CD4-positive, alpha-beta T cell (primary cell): ENCODE data around the gene MAPKAP1. TPM values are rescaled to one million over a fixed set of nuclear protein-coding genes. Genes with fewer than 3 reads are reported as not detected.

Experiments used
- ATAC-seq: fragments of 200-7000 bp; cut with Tn5 transposase; one replicate; pipeline ENCODE4 v1.10.0; 2022; ENCODE audit warnings: mild to moderate bottlenecking; ENCODE audit not compliant: poor library complexity
- CTCF ChIA-PET: fragments of 350-600 bp; sonication (Branson Sonifier 250); formaldehyde crosslinking; loops from one replicate; lab custom pipeline; 2021; ENCODE audit warnings: antibody characterized with exemption, inconsistent platforms; lab: Charles Lee
- POLR2A ChIA-PET: fragments of 350-600 bp; sonication (Branson Sonifier 250); formaldehyde crosslinking; loops from one replicate; lab custom pipeline; 2021; ENCODE audit warnings: antibody characterized with exemption, inconsistent platforms; lab: Charles Lee
- DNase-seq, 14 experiments: peaks; one replicate each; pipeline ENCODE4 v3.0.0-alpha.2; 2013 to 2020; ENCODE audit warnings: mixed read lengths in 2 of 14
- H3K27ac ChIP-seq, 2 donors: one replicate each; pipeline versions ENCODE4 v1.5.1 to v1.7.0; 2013; ENCODE audit warnings: low read length in 2 of 2, low read depth in 1 of 2, mild to moderate bottlenecking in 1 of 2
- H3K27me3 ChIP-seq, 2 experiments: 1 replicate in 1 of 2; 2 replicates in 1 of 2; pipeline versions ENCODE4 v1.6.1 to v1.7.0; 2013; ENCODE audit warnings: low read length in 2 of 2, control low read depth in 1 of 2, mild to moderate bottlenecking in 1 of 2, moderate library complexity in 1 of 2; ENCODE audit not compliant: insufficient read depth in 2 of 2, control insufficient read depth in 1 of 2
- H3K36me3 ChIP-seq: one replicate; pipeline ENCODE4 v1.6.1; 2013; ENCODE audit warnings: low read length, control low read depth; ENCODE audit not compliant: insufficient read depth
- H3K4me1 ChIP-seq: one replicate; pipeline ENCODE4 v1.6.1; 2013; ENCODE audit warnings: low read length, control low read depth; ENCODE audit not compliant: insufficient read depth
- H3K4me3 ChIP-seq: one replicate; pipeline ENCODE4 v1.5.1; 2013; ENCODE audit warnings: mild to moderate bottlenecking, low read length, moderate library complexity
- H3K9me3 ChIP-seq, 2 experiments: 1 replicate in 1 of 2; 2 replicates in 1 of 2; pipeline versions ENCODE4 v1.6.1 to v1.7.0; 2013; ENCODE audit warnings: low read length in 2 of 2, mild to moderate bottlenecking in 2 of 2, control low read depth in 1 of 2, moderate library complexity in 1 of 2; ENCODE audit not compliant: control insufficient read depth in 1 of 2, insufficient read depth in 1 of 2
- H3K27ac Mint-ChIP-seq: one replicate; pipeline ENCODE4 v1.8.0; 2020; ENCODE audit warnings: mixed read lengths
- H3K27me3 Mint-ChIP-seq: one replicate; pipeline ENCODE4 v1.8.0; 2021; ENCODE audit warnings: mixed read lengths
- H3K36me3 Mint-ChIP-seq: one replicate; pipeline ENCODE4 v1.8.0; 2021; ENCODE audit warnings: low read depth, mixed read lengths
- H3K4me1 Mint-ChIP-seq: one replicate; pipeline ENCODE4 v1.8.0; 2021; ENCODE audit warnings: low read depth, mixed read lengths
- H3K4me3 Mint-ChIP-seq: one replicate; pipeline ENCODE4 v1.8.0; 2020; ENCODE audit warnings: mild to moderate bottlenecking, mixed read lengths
- H3K9me3 Mint-ChIP-seq: one replicate; pipeline ENCODE4 v1.8.0; 2020; ENCODE audit warnings: mixed read lengths
- intact Hi-C, 2 experiments: fragments of 100-400 bp; cut with DNase I in 1 of 2; cut with micrococcal nuclease in 1 of 2; formaldehyde crosslinking; loops; one replicate each; pipeline versions ENCODE4 v1.15.1 to v1.9.0; 2023 to 2025; cut with DNase I, micrococcal nuclease
- total RNA-seq, 174 experiments: library from RNA in 2 of 174; stranded (reverse) in 2 of 174; gene quantifications; one replicate each; pipeline ENCODE4 v1.2.3 and lab custom pipeline; 2021 to 2026
- TF ChIP-seq, protein P1 (sequence below): fragments of 200-600 bp; IDR thresholded peaks from one replicate; pipeline ENCODE4 v1.8.0; 2022; ENCODE audit warnings: antibody characterized with exemption, mild to moderate bottlenecking

Gene MAPKAP1
- total RNA-seq, 2 experiments from 2014 or later = 40.3 to 44.9 TPM

DNA sequence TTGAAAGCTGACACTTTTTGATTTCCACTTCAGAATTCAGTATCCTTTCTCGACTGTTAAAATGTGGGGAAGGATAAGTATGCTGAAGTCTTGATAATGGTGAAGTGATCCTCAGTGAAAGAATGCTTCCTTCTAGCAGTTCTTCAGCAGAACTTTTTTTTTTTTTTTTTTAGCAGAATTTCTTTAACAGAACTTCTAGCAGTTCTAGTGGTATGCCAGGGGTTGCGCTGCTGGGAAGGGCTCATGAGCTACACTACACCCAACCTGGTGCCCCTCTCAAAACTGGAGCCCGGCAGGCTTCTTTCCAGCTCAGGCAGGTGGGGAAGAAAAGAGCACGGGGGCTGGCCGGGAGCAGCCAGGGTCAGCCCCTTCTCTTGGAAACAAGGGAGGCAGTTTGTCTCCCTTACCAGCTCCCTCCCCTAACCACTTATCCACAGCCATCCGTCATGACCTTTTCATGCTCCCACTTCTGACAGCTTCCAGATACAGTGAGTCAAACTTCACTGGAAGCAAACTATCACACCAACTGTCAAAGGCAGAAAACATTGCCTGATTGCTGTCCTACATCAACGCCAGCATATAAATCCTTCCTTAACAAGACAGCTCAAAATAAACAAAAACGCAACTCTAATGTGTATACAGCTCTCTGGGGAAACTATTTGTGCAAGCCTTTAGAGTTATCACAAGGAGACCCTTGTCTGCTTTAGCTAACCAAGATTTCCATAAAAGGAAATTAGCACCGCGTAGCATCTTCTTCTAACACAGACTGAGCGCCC lies 233.9 kb downstream of the MAPKAP1 start:
- TF ChIP-seq, protein P1, sequence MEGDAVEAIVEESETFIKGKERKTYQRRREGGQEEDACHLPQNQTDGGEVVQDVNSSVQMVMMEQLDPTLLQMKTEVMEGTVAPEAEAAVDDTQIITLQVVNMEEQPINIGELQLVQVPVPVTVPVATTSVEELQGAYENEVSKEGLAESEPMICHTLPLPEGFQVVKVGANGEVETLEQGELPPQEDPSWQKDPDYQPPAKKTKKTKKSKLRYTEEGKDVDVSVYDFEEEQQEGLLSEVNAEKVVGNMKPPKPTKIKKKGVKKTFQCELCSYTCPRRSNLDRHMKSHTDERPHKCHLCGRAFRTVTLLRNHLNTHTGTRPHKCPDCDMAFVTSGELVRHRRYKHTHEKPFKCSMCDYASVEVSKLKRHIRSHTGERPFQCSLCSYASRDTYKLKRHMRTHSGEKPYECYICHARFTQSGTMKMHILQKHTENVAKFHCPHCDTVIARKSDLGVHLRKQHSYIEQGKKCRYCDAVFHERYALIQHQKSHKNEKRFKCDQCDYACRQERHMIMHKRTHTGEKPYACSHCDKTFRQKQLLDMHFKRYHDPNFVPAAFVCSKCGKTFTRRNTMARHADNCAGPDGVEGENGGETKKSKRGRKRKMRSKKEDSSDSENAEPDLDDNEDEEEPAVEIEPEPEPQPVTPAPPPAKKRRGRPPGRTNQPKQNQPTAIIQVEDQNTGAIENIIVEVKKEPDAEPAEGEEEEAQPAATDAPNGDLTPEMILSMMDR = no peak
- no peaks in the 10 kb centered on the region for H3K4me1 ChIP-seq
- Mint-ChIP-seq H3K4me3 (no peak overlapping the region), H3K27me3 (no peaks in the 10 kb centered on the region), H3K9me3 (no peaks in the 10 kb centered on the region), H3K27ac (no peak overlapping the region), H3K36me3 (peaks cover 85% of the 10 kb centered on the region), H3K4me1 (no peaks in the 10 kb centered on the region)
- peaks cover 32% of the 10 kb centered on the region for H3K36me3 ChIP-seq
- no peaks in the 10 kb centered on the region for H3K9me3 ChIP-seq
- no peaks in the 10 kb centered on the region for H3K27me3 ChIP-seq
- DNase-seq = no peak
- CTCF ChIA-PET = no interaction called here
- POLR2A ChIA-PET = no interaction called here
- intact Hi-C loops = no loop called here
- no peak overlapping the region for H3K27ac ChIP-seq
- H3K4me3 ChIP-seq = no peak overlapping the region
- ATAC-seq = no peak

DNA sequence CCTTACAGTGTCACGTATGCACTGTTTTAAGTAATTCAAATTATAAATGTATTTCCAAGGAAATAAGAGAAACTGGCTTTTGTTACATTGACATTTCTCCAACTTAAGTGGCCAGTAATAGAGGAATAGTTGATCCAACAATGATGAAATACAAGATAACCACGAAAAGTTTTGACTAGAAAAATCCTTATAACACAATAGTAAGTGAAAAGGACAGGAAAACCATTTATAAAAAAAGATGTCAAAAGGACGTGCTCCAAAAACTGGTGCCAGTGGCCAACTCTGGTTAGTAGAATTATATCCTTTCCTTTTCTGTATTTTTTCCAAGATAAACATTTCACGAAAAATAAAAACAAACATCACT lies 234.5 kb downstream of the MAPKAP1 start:
- H3K4me1 ChIP-seq = no peaks in the 10 kb centered on the region
- CTCF ChIA-PET = no interaction called here
- TF ChIP-seq, protein P1 = no peak
- intact Hi-C loops = no loop called here
- Mint-ChIP-seq H3K4me1 (no peaks in the 10 kb centered on the region), H3K4me3 (no peak overlapping the region), H3K36me3 (peaks cover 85% of the 10 kb centered on the region), H3K27me3 (no peaks in the 10 kb centered on the region), H3K27ac (no peak overlapping the region), H3K9me3 (no peaks in the 10 kb centered on the region)
- H3K27me3 ChIP-seq = no peaks in the 10 kb centered on the region
- no peaks in the 10 kb centered on the region for H3K9me3 ChIP-seq
- no peak for DNase-seq
- H3K27ac ChIP-seq = no peak overlapping the region
- ATAC-seq = no peak
- H3K4me3 ChIP-seq = no peak overlapping the region
- POLR2A ChIA-PET = no interaction called here
- H3K36me3 ChIP-seq = peaks cover 33% of the 10 kb centered on the region

DNA sequence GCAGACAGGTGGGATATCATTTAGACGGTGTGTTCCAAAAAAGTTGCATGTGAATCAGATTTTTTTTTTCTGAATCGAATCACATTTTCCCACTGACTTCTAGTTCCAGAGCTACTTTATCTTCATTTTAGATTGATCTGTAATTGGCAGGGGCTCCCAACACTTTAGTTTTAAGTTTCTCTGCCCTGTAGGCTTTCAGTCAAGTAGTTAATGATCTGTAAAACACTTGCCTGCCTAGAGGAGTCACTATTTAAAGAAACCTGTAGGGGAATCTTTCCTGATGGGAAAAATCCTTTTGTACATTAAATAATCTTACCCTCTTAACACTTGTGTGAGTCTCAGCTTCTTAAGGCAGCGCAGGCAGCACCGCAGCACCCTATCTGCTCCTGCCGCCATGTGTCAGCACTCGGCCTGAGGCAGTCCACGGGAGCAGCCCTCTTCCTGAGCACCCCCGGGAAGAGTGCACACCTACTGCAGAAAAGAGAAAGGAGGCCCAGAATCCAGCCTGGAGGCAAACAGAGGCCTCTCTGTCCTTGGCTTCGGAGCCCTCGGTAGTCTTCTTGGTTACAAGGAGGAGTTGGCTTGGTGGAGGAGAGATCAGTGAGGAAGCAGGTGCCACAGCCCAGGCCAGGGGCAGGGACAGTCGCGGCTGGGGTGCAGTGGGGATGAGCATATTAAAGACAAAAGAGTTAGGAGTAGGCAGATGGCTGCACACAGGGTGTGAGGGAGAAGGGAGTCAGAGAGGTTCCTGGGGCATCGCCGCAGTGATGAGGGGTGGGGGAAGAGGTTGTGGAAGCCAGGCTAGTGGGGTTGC lies 236.0 kb downstream of the MAPKAP1 start:
- no peaks in the 10 kb centered on the region for H3K27me3 ChIP-seq
- Mint-ChIP-seq H3K4me1 (no peaks in the 10 kb centered on the region), H3K27ac (no peak overlapping the region), H3K27me3 (no peaks in the 10 kb centered on the region), H3K36me3 (peaks cover 71% of the 10 kb centered on the region), H3K9me3 (no peaks in the 10 kb centered on the region), H3K4me3 (no peak overlapping the region)
- no peak overlapping the region for H3K4me3 ChIP-seq
- ChIA-PET POLR2A (no interaction called here), CTCF (no interaction called here)
- no peaks in the 10 kb centered on the region for H3K4me1 ChIP-seq
- no peak for DNase-seq
- no peaks in the 10 kb centered on the region for H3K9me3 ChIP-seq
- ATAC-seq = no peak
- H3K36me3 ChIP-seq = peaks cover 30% of the 10 kb centered on the region
- TF ChIP-seq, protein P1 = no peak
- intact Hi-C loops = no loop called here
- no peak overlapping the region for H3K27ac ChIP-seq
